NK-92 (cell line): Measurements from ENCODE around the gene HLA-DOB.
A peak's percentile ranks its signal among the peaks of the same experiment; 100 is the strongest.

Experiments used
- DNase-seq: peaks from one replicate; lab custom pipeline; 2025; ENCODE audit not compliant: unreplicated experiment; lab: John Stamatoyannopoulos, UW

Gene HLA-DOB

GRCh38 chr6:32816746-32817204 lies at the start of gene HLA-DOB:
TSS of gene HLA-DOB (minus strand) at chr6:32817002. CDS start at chr6:32816951, 51 bp downstream.
- DNase-seq: no peak

GRCh38 chr6:32865724-32866443 lies 49.1 kb upstream of the HLA-DOB start:
- DNase-seq: no peak

- DNase-seq: no peak
Observed at GRCh38 chr6:32862725-32863124, 45.9 kb upstream of the HLA-DOB start.

- no peak for DNase-seq
Observed at GRCh38 chr6:32860674-32861073, 43.9 kb upstream of the HLA-DOB start.

GRCh38 chr6:32858194-32858593 lies 41.4 kb upstream of the HLA-DOB start:
- DNase-seq: no peak

GRCh38 chr6:32857156-32857891 lies 40.5 kb upstream of the HLA-DOB start:
- DNase-seq: no peak

GRCh38 chr6:32855467-32856174 lies 38.8 kb upstream of the HLA-DOB start:
- DNase-seq: no peak

GRCh38 chr6:32854376-32855178 lies 37.8 kb upstream of the HLA-DOB start:
- DNase-seq: no peak

GRCh38 chr6:32853541-32854375 lies 37.0 kb upstream of the HLA-DOB start, which contains the start of the genes PSMB9 and TAP1:
TSS of gene PSMB9 (plus strand) at chr6:32854192. CDS start at chr6:32854230, 38 bp downstream.
TSS of gene TAP1 (minus strand) at chr6:32853704. CDS start at chr6:32853636, 68 bp downstream.
- peak; percentile 70 for DNase-seq

- no peak for DNase-seq
Observed at GRCh38 chr6:32852844-32853540, 36.2 kb upstream of the HLA-DOB start.

- DNase-seq: no peak
Observed at GRCh38 chr6:32852018-32852843, 35.4 kb upstream of the HLA-DOB start.

- DNase-seq: no peak
Observed at GRCh38 chr6:32851025-32851424, 34.2 kb upstream of the HLA-DOB start.

- no peak for DNase-seq
Observed at GRCh38 chr6:32849126-32849525, 32.3 kb upstream of the HLA-DOB start.

GRCh38 chr6:32847795-32848194 lies 31.0 kb upstream of the HLA-DOB start:
- DNase-seq: no peak

- no peak for DNase-seq
Observed at GRCh38 chr6:32847004-32847403, 30.2 kb upstream of the HLA-DOB start.

GRCh38 chr6:32845384-32845884 lies 28.6 kb upstream of the HLA-DOB start:
- no peak for DNase-seq

GRCh38 chr6:32844839-32845383 lies 28.1 kb upstream of the HLA-DOB start:
- no peak for DNase-seq
